ENCODE data around the gene STARD13.

STARD13 gene

DNA sequence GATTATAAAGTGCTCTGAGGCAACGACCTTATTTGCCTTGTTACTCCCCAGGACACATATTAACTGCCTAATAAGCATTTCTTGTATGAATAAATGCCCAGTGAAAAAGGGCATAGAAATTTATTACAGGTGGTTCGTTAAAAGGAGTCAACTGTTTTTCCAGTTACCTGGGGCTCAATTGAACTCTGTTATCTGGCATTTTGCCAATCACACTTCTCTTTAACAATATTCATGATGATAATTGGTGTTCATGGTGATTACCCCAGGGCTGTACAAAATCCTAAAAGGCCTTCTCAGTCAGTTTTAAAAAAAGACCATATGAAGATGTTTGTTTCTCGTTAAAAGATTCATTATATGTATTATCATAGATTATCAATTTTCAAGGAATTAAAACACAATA is 212.2 kb downstream of the STARD13 start:
- DNase-seq, result no peak

DNA sequence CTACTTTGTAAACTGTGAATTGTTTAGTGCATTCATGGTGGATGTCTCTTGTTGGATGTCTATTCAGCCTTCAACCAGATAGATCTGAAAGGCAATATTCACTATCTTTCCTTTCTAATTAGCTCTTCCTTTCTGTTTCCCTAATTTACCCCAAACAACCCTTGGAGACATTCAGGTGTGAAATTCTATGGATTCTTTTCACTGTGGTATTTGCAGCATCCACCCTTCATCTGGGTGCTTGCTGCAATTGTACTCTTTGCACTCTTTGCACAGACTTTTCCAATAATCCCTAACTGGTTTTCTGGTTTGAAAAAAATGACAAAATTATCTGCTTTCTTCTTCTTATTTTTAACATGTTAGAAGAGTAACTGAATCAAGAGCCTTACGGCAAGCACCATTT is 212.8 kb downstream of the STARD13 start:
- DNase-seq, result no peak

DNA sequence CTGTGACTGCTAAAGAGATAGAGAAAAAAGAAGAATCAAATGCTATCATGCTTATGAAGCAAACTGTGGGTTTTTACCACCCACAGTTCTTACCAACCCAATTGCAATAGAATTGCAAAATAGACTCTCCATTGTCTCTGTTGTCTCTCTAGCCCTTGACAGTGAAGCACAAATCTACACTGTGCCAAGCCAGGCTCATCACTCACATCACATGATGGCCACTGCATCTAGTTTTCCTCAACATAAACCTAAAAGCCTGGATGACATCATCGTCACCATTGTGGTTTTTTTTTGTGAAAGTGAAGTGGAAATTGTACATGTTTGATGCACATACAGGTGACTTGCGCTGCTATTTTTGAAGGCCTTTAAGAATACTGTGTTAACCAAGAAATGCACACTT is 213.3 kb downstream of the STARD13 start:
- DNase-seq, result no peak

DNA sequence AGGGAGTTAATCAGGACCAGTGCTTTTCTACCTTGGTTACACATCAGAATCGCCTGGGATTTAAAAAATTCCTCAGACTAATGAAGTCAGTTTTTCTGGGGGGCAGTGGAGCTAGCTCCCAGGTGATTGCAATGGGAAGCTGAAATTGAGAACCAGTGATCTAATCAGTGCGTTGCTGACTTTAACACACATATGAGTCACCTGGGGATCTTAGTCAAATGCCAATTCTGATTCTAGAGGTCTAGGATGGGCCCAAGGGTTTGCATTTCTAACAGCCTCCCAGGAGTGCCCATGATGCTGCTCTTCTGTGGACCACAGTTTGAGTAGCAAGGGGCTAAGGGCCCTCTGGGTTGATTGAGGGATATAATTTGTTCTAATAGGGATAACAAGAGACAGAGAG is 214.8 kb downstream of the STARD13 start:
- no peak for DNase-seq

DNA sequence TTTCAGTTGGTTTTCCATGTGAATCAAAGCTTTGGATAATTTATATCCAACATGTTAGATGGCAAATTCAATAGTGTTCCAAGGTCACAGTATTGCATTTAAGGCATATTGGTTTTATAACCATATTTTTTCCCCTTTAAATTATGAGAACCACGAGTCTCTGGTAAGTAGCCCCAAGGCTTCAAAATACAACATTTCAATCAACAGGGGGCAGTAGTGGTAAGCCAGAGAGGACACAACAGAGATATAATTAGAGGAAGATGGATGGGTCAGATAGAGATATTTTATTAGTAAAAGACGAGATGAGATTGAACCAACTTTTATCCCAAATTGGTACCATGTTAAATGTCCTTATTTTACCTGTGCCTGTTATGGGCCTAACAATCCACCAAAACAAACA is 216.2 kb downstream of the STARD13 start:
- no peak for DNase-seq

DNA sequence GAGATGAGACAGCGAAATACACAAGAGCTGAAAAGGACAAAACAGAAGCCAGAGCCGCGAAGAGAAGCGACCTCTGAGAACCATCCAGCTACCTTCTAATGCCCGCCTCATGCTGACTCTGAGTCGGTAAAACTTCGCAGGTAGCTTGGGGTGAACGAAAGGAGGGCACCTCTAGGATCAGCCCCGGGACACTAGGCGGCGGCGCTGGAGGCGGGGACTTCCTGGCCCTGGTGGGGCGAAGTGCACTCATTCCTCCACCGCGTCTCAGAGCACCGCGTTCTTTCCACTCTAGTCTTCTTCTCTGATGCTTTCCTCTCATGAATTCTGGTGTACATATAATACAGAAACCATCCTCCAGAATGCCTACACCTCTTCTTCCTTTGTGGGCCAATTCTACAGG is 219.2 kb downstream of the STARD13 start:
- no peak for DNase-seq

DNA sequence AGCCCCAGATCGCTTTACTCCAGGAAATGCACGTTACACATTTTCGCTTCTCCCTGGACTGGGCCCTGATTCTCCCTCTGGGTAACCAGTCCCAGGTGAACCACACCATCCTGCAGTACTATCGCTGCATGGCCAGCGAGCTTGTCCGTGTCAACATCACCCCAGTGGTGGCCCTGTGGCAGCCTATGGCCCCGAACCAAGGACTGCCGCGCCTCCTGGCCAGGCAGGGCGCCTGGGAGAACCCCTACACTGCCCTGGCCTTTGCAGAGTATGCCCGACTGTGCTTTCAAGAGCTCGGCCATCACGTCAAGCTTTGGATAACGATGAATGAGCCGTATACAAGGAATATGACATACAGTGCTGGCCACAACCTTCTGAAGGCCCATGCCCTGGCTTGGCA is 224.7 kb downstream of the STARD13 start:
- DNase-seq, result no peak

DNA sequence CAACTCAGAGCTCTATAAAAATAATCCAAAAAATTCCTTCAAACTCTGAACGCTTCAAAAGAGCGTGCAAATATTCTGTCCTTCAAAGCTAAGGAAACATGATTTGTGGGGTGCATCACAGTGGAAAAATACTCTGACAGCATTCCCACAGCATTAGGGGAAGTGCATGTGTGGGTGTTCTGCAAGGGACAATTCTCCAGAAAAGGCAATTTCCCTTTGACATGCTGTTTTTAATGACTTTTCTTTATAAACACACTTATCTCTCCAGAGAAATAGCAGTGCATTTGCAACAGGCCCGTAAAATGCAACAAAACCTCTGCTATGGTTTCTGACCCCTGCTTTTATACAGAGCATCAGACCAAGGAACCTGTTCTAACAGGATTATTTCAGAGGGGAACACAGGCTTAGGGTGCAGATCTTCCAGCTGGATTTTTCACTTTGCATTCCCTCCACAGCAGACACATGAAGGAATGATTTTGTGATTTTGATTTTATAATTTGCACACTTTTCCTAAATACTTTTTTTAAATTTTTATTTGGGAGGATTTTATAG is 226.7 kb downstream of the STARD13 start:
- DNase-seq, result no peak

DNA sequence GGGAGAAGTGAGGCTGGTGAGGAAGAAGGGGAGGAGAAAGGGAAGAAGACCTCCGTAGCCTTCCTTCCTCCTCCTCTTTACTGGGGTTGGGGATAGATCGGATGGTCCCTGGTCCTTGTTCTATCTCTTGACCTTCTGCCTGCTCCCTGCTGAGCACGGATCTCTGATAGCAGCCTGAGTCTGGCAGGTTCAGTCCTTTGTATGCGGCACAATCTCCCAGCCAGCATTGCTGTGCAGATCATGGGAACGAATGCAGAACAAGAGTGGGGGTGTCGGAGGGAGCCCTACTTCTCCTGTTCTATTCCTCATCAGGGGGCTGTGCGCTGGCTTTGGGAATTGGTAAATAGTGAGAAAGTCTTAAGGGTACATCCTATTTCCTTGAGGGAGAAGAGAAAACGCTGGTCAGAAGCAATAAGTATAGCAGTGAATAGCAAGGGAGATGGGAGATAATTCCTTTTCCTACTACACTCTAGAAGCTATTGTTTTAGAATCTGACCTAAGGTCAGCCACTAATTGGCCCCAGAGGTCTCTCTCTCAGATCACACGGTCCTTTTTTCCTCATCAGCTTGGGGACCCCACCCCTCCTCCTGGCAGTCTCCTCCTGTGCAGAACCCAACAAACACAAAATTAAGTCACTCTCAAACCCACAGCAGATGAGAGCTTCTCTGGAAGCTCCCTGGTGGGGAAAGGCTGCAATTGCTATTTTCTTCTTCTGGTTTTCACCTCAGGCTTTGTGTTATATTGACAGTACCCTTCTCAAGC is 228.4 kb downstream of the STARD13 start:
- no peak for DNase-seq

DNA sequence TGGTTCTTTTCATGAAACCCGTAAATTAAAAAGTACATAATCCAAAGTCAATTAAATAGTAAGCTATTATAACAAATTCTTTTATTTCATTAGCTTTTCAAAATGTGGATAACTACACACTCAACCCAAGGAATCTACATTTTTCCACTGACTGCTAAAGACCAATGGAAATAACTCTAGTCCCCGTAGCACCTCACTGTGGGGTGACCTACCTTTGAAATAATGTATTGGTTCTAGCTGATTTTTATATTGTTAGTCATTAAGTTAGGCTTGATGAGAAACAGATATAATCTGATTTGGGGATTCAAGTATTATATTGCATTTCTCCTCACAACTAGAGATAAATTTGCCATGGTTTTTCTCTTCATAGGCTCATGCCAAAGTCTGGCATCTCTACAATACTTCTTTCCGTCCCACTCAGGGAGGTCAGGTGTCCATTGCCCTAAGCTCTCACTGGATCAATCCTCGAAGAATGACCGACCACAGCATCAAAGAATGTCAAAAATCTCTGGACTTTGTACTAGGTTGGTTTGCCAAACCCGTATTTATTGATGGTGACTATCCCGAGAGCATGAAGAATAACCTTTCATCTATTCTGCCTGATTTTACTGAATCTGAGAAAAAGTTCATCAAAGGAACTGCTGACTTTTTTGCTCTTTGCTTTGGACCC is 232.0 kb downstream of the STARD13 start:
- DNase-seq, result no peak

Data from NCI-H2081 treated with DMSO at 0.1 percent for 48 hours (cell line).